Measurements from ENCODE around the gene PRPH2.
"Not testable (repeated sequence)": the region's sequence is repeated elsewhere in the genome, so short reads cannot be mapped to it uniquely, and the experiment has no call there.

PRPH2 gene

DNA sequence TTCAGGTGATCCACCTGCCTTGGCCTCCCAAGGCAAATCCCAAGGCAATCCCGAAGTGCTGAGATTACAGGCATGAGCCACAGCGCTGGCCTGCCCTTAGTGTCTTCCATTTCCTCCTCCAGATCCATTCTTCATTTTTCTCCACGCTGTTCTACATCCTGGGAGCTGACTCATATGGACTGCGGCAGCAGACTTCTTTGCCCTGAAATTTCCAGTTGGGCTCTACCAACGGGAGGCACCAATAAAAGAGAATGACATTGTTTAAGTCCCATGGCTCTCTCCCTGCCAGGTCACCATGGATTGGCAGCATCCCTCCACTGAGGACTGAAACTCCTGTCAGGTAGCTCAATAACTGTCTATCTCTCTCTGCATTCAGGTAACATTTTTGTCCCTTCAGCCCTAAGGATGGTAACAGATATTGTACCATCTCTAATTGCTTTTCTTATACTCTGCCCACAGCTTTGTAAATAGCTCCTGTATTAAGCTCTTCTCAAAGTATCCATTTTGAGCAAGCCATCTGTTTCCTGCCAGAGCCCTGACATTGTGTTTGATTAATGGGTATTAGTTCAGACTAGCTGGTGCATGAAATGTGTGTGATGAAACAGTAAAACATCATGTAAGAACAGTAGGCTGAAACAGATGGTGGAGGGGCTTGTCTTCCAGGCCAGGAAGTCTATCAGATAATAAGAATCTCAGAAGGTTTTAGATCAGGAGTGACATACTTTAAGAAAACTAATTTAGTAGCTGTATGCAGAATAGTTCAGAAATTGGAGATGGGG, 19.9 kb upstream of the PRPH2 start:
- DNase-seq (ENCODE audit: low read depth): no peak

DNA sequence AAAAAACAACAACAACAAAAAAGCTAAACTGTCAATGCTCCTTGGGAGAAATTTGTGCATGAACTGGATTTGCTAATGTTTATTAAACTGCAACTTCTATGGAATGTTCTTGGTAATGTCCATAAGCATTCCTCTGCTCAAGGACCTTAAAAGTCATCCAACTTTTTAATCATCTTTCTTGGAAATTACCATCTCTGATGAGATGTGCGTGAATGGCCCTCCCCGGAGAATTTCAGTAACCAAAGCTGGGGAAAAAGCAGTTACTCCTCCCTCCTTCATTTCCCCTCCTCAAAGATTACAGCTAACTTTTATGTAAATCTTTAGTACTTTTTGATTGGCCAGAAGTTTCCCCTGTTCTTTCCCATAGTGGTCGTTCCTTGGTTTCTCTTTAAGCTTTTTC, 18.3 kb upstream of the PRPH2 start:
- no peak for DNase-seq (ENCODE audit: low read depth)

DNA sequence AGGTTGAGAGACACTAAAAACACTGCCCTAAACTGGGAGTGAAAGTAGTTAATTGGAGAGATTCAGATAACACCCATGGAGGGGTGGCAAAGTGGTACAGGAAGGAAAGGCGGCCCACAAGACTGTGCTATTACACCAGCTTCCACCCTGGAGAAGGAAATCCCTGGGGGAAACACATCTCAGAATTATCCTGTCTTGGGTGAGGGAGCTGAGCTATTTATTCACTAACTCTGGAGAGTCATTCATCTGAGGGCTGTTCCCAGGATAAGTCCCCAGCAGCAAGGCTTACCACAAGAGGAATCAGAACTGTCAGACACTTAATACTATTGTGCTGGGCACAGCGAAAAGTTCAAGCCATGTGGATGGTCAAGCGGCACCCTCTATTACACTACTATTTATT, 13.6 kb upstream of the PRPH2 start:
- no peak for DNase-seq (ENCODE audit: low read depth)

DNA sequence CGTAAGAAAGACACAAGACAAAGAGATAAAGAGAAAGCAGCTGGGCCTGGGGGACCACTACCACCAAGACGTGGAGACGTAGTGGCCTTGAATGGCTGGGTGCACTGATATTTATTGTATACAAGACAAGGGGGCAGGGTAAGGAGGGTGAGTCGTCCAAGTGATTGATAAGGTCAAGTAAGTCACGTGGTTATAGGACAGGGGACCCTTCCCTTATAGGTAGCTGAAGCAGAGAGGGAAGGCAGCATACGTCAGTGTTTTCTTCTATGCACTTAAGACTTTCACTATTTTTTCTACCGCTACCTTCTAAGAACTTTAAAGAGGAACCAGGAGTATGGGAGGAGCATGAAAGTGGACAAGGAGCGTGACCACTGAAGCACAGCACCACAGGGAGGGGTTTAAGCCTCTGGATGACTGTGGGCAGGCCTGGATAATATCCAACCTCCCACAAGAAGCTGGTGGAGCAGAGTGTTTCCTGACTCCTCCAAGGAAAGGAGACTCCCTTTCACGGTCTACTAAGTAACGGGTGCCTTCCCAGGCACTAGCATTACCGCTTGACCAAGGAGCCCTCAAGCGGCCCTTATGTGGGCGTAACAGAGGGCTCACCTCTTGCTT, 11.6 kb upstream of the PRPH2 start:
- not testable (repeated sequence) for DNase-seq (ENCODE audit: low read depth)

DNA sequence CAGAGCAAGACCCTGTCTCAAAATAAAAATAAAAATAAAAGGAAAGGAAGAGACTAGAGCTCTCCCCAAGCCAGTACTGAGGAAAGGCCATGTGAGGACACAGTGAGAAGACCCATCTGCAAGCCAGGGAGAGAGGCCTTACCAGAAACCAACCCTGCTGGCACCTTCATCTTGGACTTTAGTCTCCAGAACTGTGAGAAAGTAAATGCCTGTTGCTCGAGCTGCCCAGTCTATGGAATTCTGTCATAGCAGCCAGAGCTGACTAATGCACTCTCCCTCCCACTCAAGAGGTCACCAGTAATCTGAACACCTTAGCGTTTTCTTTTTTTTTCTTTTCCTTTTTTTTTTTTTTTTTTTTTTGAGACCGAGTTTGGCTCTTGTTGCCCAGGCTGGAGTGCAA, 7.3 kb upstream of the PRPH2 start:
- no peak for DNase-seq (ENCODE audit: low read depth)

DNA sequence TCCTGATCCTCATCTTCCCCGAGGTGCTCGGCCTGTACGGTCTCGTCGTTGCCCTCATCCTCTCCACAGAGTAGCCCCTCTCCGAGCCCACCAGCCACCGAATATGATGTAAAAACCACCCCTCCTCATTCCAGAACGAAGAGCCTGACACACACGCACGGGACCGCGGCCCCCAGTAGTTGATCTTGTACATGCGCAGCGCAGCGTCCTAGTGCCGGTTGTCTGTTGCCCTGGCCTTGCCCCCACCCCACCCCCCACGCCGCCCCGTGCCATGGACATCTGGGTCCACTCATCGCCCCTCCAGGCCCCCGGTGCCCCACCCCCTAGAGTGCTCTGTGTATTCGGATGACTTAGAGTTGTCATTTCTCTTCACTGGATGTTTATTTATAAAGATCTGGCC, 5.2 kb upstream of the PRPH2 start:
- no peak for DNase-seq (ENCODE audit: low read depth)

DNA sequence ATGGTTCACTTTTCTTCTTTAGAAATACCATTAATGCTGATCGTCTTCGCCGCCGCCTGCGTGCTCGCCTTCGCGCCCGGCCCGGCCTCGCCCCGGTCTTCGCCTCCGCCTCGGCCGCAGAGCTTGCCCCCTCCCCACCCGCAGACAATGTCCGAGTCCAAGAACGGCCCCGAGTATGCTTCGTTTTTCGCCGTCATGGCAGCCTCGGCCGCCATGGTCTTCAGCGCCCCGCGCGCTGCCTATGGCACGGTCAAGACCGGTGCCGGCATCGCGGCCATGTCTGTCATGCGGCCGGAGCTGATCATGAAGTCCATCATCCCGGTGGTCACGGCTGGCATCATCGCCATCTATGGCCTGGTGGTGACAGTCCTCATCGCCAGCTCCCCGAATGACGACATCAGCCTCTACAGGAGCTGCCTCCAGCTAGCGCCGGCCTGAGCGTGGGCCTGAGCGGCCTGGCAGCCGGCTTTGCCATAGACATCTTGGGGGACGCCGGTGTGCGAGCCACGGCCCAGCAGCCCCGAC, 4.8 kb upstream of the PRPH2 start:
- DNase-seq (ENCODE audit: low read depth): no peak

DNA sequence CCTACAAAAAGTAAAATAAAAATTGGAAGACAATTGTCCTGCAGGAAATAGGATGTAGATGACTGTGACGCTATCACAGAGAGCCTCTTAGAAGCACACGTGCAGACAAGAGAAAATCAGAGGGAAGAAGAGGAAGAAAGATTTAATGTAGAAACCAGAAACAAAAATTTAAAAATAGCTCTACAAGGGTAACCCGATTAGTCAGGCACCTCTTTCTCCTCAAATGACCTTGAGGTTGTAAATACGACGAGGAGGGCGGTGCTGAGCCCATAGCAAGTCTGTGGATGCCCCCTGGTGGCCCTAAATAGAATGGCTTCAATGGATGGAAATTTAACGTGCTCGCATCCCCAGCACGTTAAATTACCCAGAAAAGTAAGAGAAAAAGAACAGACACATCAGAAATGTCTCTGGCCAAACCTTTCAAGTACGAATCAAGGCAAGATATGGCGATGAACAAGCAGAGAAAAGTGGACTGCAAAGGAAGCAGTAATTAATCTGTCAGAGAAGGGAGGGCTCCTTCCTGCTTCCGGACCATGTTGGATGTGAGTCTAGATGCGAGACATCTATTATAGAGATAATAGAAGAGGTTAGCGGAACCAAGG, 4.2 kb upstream of the PRPH2 start:
- DNase-seq (ENCODE audit: low read depth): peak; percentile 45

DNA sequence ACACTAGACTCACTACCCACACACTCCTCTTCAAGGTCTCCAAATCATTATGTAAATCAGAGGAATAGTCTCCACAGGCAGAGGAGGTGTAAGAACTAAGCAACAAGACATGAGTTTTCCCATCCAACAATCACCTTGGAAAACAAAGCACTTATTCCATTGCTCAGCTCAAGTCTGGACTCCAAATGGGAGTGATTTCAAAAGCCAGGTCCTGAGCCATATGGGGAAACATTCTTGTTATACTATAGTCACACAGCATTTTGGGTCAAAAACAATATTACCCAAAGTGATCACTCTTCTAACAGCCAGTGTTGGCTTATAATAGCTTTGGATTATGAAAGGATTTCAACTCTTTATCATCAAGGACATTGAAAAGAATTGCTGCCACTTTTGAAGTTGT, 3.6 kb upstream of the PRPH2 start:
- no peak for DNase-seq (ENCODE audit: low read depth)

DNA sequence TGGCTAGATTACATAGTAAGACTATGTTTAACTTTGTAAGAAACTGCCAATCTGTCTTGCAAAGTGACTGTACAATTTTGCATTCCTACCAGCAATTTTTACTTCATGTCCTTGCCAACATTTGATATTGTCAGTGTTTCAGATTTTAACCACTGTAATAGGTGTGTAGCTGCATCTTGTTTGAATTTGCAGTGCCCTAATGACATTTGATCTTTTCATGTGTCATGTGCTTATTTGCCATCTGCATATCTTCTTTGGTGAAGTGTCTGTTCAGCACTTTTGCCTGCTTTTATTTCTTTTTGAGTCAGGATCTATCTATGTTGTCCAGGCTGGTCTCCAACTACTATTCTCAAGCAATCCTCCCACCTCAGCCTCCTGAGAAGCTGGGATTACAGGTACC, 2.4 kb upstream of the PRPH2 start:
- DNase-seq (ENCODE audit: low read depth): no peak

DNA sequence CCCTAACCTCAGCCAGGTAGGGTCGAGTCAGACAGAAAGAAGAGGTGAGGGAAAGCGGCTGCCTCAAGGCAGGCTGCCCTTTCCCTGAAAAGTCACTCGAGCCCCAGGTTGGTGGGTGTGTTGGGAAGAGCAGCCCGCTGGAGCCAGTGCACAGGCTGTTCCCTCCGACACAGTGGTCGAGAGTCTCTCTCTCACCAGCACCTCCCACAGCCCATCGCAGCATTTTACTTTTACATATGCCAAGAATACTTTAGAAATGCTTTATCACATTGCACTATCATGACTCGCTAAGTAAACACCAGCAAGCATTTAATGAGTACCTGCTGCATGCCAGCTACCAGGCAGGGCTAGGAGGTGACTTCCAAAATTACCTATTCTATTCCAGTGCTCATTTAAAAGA, 1.7 kb downstream of the PRPH2 start:
- DNase-seq (ENCODE audit: low read depth): no peak

DNA sequence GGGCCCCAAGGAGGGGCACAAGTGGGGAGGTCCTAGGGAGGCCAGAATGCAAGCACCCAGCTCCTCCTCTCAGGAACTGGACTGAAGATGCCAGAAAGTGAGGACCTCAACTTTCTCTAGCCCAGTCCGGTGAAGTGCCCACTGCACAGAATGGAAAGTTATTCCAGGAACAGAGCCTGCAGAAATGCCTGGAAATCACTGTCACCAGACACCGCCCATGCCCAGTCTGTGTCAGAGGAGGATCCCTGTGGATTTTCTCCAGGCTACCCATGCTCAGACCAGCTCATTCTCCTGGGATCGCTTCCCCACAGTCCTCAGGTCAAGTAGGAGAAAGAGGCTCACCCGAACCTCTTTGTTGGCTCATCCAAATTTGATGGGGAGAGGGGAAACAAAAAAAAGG, 6.5 kb downstream of the PRPH2 start:
- DNase-seq (ENCODE audit: low read depth): no peak

DNA sequence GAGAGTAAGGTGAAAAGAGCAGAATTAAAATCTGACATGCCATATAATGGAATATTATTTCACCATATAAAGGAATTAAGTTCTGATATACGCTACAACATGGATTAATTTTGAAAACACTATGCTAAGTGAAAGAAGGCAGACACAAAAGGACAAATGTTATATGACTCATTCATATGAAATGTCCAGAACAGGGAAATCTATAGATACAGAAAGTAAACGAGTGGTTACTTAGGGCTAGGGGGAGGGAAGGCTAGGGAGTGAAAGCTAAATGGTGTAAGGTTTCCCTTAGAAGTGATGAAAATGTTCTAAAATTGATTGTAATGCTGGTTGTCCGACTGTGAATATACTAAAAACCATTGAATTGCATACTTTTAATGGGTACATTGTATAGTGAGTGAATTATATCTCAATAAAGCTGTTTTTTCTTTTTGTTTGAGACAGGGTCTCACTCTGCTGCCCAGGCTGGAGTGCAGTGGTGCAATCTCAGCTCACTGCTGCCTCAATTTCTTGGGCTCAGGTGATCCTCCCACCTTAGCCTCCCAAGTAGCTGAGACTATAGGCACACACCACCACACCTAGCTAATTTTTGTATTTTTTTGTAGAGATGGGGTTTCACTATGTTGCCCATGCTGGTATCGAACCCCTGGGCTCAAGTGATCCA, 8.2 kb downstream of the PRPH2 start:
- no peak for DNase-seq (ENCODE audit: low read depth)

DNA sequence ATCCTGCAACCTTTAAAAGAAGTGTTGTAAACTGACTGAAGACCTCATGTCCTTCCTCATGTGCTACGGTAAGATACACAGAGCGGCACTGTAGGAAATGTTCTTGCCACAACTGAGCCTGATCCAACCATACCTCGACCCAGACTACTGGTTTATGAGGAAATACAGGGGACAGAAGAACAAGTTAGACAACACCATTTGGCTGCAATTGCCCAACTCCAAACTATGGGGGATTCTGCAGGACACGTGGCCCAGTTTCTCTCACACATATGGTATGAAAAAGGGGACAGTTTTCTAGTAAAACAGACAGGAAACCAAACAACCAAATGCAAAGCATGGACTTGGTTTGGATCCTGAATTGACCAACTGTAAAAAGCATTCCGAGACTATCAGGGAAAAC, 10.5 kb downstream of the PRPH2 start:
- DNase-seq (ENCODE audit: low read depth): no peak

DNA sequence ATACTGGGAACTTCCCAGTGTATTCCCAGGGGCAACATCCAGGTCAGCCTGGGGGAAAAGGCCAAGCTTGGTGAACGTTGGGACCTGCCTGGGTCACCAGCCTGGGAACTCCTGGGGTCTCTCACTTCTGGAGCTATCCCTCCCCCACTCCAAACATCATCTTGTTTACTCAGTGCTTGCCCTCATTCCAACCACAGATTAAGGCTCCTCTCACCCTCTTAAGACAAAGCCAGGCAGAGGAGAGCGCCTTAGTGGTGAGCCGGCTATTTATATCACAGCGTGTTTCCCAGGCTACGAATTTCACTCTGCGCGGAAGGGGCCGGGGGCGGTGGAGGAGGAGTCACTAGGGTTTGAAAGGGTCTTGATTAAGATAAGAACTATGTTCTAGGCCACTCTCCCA, 12.1 kb downstream of the PRPH2 start:
- DNase-seq (ENCODE audit: low read depth): no peak

DNA sequence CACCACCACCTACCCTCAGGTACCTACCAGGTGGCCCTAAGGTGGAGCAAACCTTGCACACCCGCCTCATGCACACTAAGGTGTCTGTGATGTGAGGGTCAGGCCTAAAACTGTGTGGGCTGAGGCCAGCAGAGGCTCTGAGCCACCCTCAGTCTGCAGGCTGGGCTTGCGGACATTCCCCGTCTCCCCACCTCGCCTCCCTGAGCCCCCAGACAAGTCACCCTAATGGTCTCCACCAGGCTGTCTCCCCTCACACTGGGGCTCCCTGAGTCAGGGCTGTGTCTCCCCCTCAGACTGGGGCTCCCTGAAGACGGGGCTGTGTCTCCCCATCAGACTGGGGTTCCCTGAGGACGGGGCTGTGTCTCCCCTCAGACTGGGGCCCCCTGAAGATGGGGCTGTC, 12.5 kb downstream of the PRPH2 start:
- DNase-seq (ENCODE audit: low read depth): no peak

DNA sequence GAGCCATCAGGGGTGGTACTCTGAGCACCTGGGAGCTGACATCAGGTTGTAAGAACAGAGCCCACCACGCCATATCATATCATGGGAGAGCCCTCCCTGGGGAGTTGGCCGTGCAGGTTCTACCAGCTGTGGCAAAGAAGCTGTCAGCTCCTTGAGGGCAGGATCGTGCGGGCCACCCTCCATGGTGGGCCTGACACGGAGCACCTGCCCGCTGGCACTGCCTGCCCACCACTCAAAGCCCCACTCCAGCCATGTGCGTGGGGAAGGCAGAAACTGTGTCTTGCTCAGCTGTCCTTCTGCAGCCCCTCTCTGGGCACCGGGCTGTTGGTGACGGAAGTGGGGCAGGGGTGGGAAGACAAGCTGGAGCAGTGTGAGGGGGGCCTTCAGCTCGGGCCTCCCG, 14.3 kb downstream of the PRPH2 start:
- DNase-seq (ENCODE audit: low read depth): no peak

DNA sequence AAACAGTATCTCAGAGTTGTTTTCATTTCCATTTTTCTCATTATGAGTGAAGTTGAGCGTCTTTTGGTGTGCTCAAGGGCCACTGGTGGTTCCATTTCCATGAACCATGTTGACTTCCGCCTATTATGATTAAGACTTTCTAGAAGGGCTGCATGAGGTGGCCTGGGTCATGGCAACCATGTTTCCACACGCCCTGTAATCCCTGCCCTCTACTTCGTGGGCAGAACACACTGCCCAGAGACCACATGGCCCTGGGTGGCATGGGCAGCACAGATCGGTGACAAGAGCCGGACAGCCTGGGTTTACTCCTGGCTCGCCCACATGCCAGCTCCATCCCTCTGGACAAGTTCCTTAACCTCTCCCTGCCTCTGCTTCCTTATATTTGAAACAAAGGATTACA, 14.8 kb downstream of the PRPH2 start:
- no peak for DNase-seq (ENCODE audit: low read depth)

DNA sequence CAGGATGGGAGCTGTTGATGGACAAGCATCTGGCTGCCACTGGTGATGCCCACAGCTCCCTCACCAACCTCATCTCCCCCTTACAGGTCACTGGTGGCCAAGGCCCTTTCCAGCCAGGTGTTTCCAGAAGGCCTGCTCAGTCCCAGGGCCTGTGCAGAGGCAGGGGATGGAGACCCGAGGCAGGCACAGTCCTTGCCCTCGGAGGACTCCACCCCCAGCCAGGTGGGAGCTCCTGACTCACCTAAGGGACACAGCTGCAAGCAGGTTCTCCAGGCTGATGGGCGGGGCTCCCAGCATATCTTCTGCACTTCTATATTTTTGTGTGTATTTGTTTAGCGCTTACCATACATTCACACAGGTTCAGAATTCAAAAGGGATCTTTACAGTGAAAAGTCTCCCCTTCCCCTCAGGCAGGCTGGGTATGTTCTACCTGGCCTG, 17.4 kb downstream of the PRPH2 start:
- no peak for DNase-seq (ENCODE audit: low read depth)

DNA sequence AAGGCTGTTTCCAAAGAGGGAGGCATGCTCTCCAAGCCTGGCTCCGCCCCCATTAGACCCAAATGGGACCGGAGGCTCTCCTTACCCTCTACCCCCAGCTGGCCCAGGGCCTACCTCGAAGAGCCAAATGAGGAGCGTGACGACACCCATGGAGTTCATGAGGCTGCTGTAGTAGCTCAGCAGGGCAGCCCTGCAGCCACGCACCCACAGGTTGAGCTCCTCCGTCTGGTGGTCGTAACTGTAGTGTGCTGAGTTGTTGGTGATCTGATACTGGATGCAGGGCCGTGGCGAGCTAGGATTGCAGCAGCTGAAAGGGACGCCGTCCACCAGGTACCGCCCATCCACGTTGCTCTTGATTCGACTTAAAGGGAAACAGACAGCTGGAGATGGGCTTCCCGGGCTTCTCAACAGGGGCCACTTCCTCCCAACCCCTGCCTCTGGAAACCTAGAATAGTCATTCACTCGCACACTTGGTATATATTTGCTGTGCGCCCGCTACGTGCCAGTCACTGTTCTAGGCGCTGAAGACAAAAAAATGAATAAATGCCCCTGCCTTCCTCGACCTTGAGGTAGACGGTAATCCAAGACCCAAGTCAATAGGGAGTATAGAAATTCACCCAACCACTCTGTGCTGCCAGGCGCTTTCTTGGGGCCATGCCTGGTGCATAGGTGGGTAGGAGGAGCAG, 18.0 kb downstream of the PRPH2 start:
- no peak for DNase-seq (ENCODE audit: low read depth)

DNA sequence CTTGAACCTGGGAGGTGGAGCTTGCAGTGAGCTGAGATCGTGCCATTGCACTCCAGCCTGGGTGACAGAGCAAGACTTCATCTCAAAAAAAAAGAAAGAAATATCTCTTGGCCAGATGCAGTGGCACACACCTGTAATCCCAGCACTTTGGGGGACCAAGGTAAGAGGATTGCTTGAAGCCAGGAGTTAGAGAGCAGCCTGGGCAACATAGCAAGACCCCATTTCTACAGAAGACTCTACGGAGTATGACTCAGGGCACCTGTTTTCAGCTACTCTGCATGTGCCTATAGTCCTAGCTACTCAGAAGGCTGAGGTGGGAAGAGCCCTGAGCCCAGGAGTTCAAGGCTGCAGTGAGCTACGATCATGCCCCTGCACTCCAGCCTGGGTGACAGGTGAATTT, 19.6 kb downstream of the PRPH2 start:
- not testable (repeated sequence) for DNase-seq (ENCODE audit: low read depth)

DNA sequence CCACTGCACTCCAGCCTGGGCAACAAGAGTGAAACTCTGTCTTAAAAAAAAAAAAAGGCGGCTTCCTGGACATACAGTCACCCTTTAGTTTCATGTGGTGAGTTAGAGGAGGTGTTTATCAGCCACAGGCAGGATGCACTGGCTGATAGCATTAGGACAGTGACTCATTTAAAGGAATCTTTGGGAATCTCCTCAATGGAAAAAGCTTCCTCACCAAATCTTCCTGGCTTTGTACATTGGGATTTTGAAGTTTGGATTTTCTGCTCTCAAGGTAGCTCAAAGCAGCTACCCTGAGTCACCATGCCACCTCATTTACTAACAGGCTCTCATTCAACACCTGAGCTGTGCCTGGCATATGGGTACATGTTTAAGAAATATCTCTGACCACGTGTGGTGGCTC, 20.2 kb downstream of the PRPH2 start:
- no peak for DNase-seq (ENCODE audit: low read depth)

Measured in activated T-cell treated with anti-CD3 and anti-CD28 coated beads for 48 hours (primary cell).